HuH-7 (cell line): ENCODE measurements around the gene IGFBP3.

ENCODE experiments used
- DNase-seq: peaks from one replicate; pipeline ENCODE4 v3.0.0; 2011; ENCODE audit warnings: low spot score

IGFBP3 gene

DNA sequence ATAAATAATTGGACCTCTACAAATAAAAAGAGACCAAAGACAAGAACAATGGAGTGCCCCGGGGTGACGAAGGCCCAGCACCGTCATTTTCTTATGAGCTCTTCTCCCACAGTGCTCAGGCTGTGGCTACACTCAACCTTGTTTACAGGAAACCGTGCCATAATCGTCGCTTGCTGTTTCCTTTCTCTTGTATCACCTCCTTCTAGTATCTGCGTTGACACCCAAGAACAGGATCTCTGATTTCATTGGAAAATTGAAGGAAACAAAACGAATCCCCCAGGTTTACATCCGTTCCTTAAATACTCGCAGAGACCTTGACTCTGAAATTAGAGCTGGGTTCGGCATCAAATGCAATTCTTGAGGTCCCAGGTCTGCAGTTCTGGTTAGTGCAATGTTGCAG is 1.7 kb upstream of the IGFBP3 start:
- DNase-seq, result no peak

DNA sequence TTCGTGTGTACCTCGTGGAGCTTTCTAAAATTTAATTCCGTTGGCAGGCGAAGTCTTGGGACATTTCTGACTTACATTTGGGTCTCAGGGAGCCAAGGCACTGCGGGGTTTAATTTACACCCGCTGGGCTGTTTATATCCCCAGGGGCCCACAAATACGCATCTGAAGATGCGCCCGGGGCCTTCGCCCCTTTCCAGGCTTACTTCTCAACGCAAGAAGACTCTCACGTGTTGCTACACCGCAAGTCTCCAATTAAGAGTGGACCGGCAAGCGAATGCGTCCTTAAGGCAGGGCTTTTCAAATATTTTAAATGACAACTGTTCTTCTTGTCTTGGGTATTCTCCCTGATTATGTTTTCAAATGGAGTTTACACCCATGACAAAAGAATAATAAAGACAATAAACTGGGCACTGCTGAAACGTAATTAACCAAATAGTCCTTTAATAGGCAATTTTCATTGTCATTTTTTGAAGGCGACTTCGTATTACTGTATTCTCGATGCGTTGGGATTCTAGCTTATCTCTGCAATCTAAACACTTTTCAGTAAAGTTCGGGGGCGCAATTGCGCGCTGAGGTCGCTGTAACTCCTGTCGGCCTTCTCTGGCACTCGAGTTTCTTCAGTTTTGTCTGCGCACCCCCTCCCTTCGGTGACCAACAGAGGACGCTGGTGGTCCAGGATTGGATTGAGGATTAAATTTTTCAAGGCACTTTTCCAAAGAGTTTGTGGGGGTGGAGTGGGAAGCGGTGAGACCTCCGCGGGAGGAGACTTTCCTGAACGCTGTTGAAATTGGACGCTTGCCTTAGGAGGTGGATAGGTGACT is 837 bp upstream of the IGFBP3 start:
- peak; percentile 61 for DNase-seq

DNA sequence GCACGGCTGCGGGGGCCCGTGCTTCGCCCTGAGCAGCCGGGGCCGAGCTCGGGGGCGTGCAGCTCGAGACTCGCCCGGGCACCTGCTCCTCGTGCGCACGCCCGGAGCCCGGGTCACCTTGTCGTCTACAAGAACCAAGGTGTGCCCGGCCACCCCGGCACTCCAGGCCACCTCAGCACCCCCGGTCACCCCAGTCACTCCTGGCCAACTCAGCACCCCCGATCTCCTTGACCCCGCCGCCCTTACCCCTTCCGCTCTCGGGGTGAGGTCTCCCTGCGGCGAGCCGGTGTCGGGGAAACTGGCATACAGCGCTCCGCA is 268 bp upstream of the IGFBP3 start:
- DNase-seq, result no peak

DNA sequence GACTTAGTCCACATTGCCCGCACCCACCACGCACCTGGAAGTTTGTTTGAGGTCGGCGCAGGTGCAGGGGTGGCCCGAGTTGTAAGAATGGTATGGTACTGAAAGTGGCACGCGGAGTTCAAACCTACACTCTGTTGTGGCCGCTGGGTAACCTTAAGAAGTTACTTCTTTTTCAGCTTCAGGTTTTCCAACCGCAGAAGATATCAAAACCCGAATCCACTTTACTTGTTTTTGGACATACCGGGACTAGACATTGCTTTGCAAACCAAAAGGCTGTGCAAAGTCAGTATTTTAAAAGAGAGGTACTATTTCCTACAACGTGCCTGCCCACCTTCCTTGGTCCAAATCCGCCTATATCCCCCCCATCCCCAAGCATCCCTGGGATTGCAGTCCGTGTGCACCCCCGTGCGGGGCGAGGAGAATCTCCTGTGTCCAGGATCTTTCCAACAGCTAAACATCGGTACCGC is 1.0 kb downstream of the IGFBP3 start:
- no peak for DNase-seq

DNA sequence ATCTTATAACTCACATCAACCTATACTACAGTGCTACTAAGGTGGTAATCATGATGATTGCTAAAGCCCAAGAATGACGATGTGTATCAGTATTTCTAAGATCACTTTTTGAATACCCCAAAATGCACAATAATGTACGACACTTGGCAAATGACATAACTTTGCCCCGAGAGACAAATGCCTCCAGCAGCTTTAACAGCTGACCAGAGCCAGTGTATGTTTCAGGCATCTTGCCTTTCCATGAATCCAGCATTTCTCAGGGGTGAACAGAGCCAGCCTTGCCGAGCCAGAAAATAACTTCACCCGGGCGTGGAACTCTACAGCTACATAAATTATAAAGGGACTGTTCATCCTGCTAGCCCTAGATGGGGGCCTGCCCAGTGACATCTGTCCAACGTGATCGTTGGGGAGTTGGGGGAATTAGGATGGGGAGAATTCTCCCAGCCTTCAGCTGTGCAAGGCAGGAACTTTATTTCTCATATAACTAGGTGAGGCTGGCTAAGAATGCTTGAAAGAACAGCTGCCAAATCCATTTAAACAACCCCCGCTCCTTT is 1.8 kb downstream of the IGFBP3 start:
- DNase-seq, result no peak

DNA sequence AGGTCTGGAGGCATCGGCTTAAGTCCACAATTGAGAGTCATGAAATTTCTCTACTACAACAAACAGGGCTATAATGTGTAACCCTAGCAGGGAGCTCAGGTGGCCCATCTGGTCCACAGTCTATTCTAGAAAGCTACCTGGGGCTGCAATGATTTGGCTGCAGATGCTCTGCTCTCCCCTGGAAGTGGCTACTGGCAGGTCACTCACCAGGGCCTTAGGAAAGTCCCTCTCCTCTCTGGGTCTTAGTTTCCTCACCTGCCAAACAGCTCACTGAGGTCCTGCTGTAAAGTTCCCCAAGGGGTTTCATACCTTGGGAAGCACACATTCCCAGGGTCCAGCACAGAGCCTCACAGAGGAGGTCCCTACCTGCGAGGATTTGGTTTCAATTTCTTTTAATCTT is 2.5 kb downstream of the IGFBP3 start:
- no peak for DNase-seq

DNA sequence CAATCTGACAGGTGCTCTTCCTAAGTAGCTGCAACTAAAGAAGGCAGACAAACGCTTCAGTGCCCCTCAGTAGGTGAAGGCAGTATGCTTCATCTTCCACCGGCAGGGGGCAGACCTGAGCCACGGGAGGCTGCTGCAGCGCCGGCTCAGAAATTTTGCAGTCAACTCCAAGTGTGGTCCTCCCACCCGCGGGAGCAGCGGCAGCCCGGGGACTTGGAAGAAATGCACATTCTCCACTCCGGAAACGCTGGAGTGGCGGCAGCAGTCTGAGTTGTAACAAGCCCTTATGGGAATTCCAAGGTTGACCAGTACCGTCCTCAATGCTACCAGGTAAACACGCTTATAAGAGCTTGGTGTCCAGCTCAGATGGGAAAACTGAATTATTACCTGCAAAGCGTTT is 3.4 kb downstream of the IGFBP3 start:
- peak; percentile 86 for DNase-seq

DNA sequence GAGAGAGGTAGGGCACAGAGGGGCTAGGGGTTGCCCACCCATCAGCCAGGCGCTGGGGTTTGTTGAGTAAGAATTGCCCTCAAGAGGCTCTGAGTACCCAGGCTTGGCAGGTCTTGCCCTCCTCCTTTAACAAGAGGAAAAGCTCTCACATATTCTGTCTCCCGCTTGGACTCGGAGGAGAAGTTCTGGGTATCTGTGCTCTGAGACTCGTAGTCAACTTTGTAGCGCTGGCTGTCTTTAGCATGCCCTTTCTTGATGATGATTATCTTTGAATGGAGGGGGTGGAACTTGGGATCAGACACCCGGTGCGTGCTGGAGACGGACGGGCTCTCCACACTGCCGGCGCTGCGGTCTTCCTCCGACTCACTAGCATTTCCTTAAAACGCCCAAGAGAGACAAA is 4.0 kb downstream of the IGFBP3 start:
- DNase-seq, result no peak

DNA sequence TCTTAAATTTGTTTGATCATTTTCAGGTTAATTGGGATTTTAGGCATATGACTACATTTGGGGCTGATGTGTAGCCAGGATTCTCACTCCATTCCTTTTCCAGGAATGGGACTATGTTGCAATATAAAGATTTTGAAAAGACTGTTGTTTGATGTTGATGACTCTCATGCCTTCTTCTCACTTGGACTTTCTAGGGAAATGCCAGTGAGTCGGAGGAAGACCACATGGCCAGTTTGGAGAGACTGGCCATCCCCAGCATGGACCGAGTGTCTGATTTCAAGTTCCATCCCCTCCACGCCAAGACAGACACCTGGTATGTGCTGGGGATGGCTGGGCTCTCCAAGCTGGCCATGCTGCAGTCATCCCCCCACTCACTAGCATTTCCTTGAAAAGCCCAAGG is 5.5 kb downstream of the IGFBP3 start:
- DNase-seq, result no peak

DNA sequence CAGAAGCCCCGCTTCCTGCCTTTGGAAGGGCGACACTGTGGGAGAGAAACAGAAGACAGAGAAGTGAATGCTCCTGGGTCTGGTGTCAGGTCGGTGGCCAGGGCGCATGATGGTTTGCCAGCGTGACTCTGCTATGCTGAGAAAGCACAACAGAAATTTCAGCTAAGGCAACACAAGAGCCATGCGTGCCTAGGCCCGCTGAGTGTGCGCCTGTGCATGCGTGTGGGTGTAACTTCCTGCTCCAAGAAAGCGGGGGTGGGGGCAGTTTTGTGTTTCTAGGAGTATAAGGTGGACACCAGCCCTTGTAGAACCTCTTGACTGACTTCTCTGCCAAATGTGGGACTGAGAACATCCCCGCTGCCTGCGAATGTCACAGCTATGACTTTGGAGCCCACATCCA is 6.2 kb downstream of the IGFBP3 start:
- no peak for DNase-seq

DNA sequence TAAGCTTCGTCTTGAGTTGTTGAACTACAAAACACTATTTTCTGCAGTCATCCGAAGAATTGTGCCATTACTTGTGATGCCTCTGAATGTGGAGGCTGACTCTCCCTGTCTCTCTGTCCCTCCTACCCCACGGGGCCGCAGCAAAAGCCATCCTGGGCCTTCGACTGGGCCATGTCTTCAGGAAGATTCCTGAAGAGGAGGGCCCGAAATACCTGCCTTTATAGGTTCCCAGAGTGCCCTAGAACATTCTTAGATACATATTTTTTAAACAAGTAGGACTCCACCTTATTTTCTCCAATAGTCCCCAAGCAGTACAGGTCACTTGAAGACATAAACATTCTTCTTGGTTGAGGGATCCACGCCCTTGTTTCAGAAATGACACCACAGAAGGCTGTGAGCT is 8.1 kb downstream of the IGFBP3 start:
- DNase-seq, result no peak

DNA sequence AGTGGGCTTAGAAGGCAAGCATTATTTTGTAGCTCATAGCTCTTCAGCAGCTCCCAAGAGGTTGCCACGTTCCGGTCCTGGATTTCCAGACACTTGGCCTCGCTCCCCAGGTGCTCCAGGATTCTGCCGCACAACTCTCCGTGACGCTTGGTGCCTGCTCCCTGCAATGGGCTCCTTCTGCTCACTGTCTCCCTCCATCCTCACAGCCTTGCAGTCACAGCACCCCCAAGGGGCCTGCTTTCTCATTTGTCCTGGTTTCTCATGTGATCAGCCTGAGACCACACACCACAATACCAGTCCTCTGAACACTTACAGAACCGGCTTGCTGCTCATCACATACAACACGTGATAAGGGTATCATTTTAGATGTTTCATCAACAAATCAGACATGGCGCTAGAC is 9.8 kb downstream of the IGFBP3 start:
- no peak for DNase-seq

DNA sequence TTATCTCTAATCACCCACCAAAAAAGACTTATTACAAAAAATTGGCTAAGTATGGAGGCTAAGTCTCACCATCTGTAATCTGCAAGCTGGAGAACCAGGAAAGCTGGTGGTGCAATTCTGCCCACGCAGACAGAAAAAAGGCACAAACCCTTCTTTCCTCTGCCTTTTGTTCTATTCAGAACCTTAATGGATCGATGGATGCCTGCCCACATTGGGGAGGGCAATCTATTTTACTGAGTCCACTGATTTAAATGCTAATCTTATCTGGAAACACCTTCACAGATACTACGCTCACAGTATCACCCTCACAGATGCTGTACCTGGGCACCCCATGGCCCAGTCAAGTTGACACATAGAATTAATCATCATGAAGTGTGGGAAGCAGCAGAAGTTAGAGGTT is 10.2 kb downstream of the IGFBP3 start:
- DNase-seq, result no peak

DNA sequence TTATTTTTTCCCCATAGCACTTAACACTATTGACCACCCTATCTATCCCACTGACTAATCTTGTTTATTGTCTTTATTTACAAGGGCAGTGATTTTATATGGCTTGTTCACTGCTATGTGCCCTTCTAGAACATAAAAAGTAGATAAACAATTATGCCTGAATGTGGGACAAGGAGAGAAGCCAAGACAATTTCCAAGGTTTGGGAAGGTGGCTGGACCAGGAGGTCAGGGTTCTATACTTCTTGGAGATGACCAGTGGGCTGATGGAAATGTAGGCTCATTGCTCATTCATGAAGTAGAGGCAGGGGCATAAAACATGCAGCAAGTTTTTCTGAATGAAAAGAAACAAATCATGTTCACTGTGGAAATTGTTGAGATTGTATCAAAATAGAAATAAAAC is 11.5 kb downstream of the IGFBP3 start:
- DNase-seq, result no peak

DNA sequence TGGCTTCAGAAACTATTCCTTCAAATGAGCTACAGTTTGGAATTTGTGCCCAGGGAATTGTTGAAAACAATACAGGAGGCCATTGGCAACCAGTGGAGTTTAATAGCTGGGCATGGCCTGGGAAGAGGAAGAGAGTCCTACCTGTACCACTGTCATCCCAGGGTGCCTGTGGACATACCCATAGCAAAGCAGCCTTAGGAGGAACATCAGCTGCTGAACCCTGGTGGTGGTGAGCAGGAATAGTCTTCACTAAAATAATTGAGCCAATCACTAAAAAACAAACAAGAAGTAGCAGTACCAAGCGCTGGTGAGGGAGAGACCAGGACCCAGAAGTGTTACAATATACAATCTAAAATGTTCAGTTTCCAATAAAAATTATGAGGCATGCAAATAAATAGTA is 18.3 kb downstream of the IGFBP3 start:
- no peak for DNase-seq

DNA sequence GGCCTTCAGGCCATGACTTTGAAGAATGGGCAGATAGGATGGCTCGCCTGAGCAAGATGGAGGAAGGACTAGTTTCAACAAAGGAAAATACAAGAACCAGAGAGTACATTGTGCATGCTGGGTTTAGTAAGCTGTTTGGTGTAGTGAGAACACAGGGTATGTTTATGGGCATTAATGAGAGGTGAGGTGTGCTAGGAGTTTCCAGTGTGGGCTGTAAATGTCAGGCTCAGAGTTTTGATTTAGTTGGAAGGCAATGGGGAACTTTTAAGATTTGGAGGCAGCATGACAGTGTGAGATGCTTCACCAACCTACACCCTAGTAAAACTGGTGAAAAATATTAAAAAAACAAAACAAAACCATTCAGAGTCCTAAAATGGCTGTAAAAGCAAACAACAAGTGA is 19.5 kb downstream of the IGFBP3 start:
- DNase-seq, result no peak

DNA sequence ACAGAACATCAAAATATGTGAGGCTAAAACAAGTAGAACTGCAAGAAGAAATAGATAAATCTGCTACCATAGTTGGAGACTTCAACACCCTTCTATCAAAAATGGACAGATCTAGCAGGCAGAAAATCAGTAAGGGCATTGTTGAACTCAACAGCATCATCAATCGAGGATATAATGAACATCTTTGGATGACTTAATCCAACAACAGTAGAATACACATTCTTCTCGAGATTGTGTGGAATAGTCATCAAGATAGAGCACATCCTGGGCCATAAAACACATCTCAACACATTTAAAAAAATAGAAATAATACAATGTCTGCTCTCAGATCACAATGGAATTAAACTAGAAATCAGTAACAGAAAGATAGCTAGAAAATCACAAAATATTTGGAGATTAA is 22.9 kb downstream of the IGFBP3 start:
- DNase-seq, result no peak

DNA sequence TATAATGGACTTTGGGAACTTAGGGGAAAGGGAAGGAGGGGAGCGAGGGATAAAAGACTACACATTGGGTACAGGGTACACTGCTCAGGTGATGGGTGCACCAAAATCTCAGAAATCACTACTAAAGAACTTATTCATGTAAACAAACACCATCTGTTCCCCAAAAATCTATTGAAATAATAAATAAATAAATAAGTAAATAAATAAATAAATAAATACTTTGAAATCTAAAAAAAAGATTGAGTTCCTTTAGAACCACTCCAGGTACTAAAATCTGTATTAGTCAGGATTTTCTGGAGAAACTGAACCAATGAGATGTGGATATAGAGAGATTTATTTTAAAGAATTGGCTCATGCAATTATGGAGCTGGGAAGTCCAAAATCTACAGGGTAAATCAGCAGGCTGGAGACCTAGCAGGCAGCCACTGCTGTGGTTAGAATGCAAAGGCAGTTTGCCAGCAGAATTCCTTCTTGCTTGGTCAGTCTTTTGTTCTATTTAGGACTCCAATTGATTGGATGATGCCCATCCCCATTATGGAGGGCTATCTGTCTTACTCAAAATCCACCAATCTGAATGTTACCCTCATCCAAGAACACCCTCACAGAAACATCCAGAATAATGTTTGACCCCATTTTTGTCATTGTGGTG is 23.9 kb downstream of the IGFBP3 start:
- no peak for DNase-seq

DNA sequence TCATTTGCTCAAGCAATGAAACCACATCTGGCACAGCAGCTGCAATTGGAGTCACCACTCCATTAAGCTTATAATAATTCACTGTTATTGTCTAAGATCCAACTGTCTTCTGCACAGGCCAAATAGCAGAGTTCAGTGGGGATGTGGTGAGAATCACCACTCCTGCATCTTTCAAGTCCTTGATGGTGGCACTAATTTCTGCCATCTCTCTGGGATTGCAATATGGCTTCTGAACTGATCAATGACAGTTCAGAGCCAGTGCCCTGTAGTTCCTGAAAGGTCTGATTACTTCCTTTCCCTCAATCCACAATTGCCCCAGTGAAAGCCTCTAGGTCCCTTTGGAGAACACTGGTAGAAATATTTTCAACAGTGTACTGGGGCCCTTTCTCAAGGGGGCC is 26.4 kb downstream of the IGFBP3 start:
- DNase-seq, result no peak

DNA sequence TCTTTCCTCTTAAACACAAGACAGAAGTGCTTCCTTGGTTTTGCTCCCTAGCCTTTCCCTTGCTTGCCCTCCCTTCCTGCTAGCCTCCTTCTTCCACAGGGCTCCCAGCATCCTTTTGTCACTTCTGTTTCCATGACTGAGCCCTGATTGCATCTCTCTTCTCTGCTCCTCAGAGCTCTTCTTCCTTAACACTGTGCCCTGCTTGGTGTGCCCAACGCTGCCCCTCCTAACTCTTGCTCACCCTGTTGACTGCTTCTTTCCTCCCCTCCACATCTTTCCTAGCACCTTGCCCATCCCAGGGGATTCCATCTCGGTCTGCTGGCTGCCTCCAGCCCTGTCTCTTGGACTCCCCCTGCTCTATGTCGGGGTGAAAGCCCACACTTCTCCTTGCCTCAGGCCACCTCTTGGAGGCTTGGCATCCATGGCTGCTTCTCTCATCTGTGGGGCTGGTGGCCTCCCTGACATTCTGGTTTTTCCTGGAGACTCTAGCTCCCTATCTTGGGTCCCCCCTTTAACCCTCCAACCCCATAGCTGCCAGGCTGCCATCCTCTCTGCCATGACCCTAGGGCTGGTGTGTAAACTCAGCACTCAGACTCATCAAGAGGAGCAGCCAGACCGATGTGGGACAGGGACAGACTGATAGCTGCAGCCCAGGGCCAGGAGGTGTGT is 26.9 kb downstream of the IGFBP3 start:
- DNase-seq, result no peak

DNA sequence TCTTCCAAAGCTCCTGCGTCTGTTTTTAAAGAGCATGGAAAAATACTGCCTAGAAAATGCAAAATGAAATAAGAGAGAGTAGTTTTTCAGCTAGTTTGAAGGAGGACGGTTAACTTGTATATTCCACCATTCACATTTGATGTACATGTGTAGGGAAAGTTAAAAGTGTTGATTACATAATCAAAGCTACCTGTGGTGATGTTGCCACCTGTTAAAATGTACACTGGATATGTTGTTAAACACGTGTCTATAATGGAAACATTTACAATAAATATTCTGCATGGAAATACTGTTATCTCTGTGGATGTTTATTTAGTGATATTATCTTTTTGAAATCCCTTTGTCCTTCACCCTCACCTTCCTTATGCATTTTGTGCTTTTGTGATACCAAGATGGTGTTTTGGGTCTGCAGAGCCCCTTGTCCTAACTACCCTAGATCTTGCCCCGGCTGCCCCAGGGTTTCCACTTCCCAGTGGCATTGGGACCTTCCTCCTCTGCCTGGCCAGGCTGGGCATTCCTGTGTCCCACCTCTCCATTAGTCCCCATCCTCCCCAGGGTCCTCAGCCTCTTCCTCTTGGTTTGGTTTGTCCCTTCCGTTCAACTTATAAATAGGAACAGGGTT is 27.6 kb downstream of the IGFBP3 start:
- DNase-seq, result no peak

DNA sequence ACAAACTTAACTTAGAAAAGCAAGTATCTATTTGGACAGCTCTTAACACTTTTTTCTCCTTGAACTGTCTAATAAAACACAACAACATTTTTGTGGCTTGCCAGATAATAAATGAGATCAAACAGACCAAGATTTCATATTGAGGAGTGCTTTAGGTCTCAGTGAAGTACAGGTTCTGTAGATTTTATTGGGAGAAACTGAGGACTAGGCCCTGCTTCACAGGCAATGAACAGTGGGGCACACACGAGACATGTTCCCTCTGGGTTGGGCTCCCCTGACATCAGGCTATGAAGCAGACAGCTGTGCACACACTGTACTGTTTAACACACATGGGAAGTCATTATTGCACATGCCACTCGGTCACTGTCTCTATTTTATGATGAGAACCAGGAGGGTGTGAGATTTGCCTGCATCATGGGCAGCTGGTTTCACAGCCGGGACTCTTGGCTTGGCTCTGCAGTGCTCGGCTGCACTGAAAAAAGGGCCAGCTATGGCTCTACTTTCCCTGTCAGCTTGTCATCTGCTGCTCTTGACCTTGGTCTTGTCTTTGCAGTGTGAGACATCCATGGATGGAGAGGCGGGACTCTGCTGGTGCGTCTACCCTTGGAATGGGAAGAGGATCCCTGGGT is 28.6 kb downstream of the IGFBP3 start:
- DNase-seq, result no peak
